ENCODE data around the gene GNL2.
"Not testable (repeated sequence)": the region's sequence is repeated elsewhere in the genome, so short reads cannot be mapped to it uniquely, and the experiment has no call there.

GNL2 gene

DNA sequence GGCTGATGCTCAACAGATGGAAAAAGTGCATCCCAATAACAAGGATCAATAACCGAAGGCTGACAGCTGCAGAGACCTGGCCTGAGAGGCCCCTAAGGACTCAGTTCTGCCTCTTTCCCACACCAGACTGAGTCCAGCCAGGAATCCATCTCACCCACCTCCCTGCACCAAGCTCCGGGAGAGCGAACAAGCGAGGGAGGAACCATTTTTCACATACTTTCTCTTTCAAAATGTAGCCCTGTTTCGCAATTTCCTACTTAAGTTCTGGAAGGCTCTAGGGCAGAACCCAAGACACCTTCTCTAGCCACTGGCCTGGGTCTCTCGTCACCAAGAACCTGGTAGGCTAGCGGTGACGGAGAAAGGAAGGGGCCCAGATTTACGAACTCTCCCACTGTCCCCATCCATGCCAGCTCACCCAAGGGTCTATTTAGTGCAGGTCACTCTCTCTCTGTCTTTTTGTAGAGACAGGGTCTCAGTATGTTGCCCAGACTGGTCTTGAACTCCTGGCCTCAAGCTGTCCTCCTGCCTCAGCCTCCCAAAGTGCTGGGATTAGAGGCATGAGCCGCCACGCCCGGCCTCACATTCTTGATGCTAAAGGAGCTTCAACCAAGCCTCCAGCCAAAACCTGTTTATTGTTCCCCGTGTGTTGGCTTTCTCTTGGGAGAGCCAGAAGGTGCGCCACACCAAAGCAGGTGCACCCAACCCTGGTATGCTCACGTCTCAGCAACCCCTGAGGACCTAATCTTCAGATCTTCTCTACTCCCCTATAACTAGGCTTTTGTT, 10.9 kb upstream of the GNL2 start:
- DNase-seq: no peak

DNA sequence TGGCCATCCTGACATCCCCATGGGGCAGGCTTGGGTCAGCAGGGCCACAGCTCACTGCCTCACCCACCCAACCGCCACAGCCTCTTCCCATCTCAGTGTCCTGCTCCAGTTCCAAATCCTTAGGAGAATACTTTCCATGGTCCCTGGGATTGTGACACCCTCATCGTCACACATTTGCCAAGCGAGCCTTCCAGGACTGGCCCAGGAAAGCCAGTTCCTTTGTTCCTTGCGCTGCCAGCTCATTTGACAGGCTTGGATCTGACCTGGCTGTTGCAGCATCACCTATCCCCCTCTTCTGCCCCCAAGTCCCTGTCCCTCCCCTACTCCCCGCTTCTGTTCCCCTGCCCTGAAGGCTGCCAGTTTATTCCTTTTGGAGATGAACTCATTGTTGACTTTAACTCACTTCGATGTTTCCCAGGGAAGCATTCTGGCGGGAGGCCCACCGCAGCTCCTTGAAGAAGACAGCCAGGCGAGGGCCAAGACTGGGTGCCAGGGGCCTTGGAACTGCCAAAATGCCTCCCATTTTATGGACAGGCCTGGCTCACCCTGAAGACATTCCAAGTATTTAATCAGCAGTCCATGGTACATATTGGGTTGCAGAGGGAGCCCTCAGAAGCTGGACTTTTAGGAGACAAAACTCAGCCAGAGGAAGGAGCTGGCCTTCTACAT, 10.2 kb upstream of the GNL2 start:
- DNase-seq: no peak

DNA sequence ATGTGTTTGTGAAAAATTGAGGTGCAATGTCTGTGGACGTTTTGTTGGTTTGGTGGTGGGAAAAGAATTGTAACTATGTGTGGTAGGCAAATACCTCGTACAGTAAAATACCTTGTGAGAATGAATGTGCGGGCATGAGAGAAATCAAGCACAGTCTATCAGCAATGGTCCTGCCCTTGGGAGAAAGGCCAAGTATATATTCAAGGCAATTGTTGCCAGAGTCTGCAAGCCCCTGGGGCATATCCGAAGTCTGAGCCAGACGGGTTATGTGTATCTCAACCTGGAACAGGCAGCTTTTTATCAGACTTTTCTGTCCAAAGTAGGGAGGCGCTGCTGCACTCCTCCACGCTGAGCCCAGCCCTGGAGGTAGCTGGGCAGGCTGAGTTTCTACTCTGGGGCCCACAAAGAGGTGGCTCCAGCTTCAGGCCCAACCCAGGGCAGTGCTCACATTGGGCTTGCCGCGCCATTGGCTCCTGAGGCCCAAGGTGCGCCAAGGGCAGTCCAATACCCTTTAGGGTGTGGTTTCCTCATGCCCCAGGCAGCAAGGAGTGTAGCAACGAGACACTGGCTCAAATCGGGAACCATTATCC, 9.4 kb upstream of the GNL2 start:
- no peak for DNase-seq

GRCh38 chr1:37602750-37603694, 7.3 kb upstream of the GNL2 start:
- no peak for DNase-seq

GRCh38 chr1:37601441-37601840, 5.7 kb upstream of the GNL2 start:
- no peak for DNase-seq

DNA sequence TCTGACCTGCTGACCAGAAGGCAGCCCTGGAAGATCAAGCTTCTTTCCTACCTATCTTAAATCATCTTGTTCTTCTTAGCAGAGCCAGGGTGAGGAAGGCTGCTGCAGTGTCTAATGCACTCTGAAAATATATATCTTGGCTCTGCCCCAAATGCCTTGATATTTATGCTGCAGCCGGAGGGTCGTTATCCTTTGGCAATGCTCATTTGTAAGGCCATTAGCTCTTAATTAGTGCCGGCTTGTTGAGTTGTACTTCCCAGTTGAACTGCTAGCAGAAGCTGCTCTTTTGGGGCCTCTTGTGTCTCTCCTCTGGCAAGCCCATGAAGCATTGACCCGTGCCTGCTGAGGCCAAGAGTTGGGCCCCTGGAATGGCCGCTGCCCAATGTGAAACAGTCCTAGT, 4.2 kb upstream of the GNL2 start:
- DNase-seq: no peak

DNA sequence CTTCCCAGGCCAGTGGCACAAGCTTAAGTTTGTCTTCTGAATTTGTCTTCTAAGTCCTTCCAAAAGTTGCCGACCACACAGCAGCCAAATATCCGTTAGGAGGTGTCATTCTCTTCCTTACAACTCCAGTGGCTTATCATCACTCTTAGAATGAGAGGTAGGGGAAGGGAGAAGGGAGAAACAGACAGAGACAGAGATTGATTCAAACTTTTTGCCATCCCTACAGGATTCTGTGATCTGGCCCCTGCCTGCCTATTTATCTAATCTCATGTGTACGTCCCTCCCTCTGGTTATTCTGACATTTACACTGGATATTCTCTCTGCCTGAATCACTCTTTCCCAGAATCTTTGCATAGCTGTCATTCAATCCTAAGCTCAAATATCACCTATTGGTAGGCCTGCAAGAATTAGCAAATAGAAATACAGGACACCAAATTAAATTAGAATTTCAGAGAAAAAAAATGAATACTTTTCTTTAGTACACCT, 488 bp upstream of the GNL2 start:
- no peak for DNase-seq

GRCh38 chr1:37593726-37594125, 2.0 kb downstream of the GNL2 start:
- DNase-seq: no peak

DNA sequence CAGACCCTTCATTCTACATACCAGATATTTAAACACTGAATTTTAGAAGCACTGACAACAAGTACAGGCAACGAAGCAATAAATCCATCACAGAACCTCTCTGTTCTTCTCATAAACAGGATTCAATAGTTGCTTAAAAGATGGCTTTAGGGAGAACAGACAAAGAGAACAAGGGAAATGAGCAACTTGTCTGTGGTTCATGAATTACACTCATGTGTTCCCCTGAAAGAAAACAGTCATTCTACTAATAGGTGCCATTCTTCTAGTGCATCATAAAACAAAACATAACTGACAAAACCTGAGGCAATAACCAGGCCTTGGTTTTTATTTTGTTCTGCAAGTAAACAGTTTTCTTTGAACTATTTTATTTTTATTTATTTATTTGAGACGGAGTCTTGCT, 6.8 kb downstream of the GNL2 start:
- no peak for DNase-seq

DNA sequence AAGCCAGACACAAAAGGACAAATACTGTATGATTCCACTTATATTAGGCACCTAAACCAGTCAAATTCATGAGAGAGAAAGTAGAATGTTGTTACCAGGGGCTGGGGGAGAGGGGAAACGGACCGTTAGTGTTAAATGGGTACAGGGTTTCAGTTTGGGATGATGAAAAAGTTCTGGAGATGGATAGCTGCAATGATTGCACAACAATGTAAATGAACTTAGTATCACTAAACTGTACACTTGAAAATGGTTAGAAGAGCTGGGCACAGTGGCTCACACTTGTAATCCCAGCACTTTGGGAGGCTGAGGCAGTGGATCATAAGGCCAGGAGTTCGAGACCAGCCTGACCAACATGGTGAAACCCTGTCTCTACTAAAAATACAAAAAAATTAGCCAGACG, 11.2 kb downstream of the GNL2 start:
- not testable (repeated sequence) for DNase-seq

DNA sequence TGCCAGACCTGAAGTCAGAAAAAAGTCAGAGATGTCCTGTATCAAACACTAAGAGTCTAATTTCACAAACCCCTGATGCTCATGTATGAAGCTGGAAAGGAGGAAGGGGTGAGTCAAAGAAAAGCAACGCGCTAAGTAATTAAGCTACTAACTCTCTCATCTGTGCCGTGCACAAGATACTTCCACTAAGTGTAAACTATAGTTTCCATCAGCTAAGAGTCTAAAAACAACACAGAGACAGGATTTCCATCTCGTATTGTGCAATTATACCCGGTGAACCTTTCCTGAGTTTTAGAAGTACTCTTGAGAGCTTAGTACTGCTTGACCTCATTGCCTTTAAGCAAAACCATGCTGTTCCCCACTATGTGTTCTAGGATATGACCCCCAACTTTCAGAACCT, 20.0 kb downstream of the GNL2 start:
- DNase-seq: no peak

- DNase-seq: no peak
Observed at GRCh38 chr1:37574834-37575480, 20.8 kb downstream of the GNL2 start.

- no peak for DNase-seq
Observed at GRCh38 chr1:37570528-37571334, 25.0 kb downstream of the GNL2 start.

- DNase-seq: no peak
Observed at GRCh38 chr1:37567023-37567422, 28.7 kb downstream of the GNL2 start.

DNA sequence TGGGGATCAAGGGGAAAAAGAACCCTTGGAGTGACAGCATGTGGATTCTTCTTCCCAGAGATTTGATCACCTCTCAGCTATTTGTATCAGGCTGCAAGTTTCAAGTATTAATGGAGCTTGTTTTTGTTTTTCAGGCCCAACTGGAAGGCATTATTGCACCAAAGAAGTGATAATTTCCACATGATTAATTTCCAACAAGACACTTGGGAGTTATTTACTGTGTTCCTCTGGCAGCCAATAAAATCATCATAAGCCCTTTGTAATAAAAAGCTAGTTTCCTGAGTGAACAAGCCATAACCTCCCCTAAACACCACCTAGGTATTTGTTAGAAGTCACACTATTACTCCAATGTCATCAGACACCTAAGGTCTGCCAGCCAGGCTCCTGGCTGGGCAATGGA, 30.8 kb downstream of the GNL2 start:
- DNase-seq: no peak

DNA sequence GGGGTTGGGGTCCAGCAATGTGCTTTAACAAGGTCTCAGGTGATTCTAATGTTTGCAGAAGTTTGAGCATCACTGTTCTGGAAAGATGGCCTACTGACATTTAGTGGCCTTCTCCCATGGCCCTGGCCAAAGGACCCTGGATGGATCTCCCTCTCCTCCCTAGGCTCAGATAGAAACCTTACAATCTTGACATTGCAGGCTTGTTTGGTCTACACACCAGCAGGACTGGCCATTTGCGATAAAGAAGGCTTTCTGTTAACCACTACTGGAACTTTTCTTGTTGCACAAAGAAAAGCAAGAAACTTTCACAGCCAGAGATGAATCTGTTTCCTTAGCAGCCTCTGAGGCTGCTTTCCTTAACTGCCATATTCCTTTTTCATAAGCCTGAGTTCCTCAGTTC, 32.8 kb downstream of the GNL2 start:
- no peak for DNase-seq

DNA sequence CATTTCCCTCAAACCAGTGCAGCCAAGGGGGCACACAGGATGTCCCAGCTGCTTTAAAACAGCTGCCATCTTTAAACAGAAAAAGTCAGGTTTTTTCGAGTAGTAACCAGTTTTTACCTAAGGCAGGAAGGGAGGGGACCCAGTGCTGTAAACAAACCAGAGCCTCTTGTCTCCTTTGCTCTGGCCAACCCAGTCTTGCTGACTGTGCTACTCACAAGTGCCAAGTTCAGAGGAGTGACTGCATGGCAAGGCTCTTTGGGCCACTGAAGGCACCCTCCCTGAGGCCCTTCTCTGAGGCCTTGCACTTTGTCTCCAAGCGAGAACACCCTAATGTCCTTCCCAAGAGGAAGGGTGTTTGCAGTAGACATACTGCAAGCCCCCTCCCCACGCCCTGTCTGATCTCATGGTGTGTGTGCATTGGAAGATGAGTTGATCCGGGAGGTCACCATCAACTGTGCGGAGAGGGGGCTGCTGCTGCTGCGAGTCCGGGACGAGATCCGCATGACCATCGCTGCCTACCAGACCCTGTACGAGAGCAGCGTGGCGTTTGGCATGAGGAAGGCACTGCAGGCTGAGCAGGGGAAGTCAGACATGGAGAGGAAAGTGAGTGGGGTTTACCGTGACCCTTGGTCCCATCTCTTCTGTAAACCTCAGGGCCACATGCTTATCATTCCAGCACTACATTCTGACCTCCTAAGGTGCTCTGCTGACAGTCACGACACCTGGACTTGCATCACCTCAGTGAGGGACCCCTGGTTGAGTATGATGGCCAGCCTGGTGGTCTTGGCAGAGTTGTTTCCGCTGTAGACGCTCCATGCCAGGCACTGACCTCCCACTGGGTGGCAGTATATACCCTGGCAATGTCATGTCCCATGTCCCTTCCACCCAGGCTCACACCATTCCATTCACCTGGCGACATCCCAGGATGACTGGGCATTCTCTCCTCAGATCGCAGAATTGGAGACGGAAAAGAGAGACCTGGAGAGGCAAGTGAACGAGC, 34.3 kb downstream of the GNL2 start:
- no peak for DNase-seq

DNA sequence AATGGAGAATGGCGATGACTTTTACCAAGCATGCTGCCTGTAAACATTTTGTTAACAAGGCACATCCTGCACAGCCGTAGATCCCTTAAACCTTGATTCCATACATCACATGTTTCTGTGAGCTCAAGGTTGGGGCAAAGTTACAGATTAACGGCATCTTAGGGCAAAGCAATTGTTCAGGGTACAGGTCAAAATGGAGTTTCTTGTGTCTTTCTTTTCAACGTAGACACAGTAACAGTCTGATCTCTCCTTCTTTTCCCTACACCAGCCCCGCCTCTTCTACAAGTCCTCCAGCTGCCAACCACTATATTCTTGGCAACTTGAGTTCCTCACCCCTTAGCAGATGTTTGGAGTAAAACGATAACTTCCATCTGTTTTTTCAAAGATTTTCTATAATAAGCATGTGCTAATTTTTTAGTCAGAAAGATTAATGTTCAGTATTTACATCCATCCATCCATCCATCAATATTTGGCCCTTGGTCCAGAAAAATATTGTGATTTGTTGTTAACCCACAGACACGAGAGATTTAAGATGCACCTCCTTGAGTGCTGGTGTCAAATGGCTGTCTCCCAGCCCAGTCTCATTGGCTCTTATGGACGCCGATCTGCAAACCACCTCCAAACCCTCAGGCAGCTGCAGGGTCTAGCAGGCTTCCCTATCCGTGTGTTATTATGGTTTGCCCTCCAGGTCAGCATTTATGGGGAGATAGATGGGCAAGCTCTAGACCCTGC, 35.2 kb downstream of the GNL2 start:
- DNase-seq: no peak

DNA sequence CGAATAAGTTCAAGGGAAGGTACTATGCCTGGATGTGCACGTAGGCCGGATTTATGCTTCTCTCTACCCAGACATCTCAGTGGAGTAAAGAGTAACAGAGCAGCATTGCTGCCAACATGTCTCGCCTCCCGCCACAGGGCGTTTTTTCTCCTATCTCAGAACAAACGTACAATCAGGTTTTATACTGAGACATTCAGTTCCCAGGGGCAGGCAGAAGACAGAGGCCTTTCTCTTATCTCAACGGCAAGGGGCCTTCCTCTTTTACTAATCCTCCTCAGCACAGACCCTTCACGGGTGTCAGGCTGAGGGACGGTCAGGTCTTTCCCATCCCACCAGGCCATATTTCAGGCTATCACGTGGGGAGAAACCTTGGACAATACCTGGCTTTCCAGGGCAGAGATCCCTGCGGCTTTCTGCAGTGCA, 35.8 kb downstream of the GNL2 start:
- not testable (repeated sequence) for DNase-seq
